Ecto neural progenitor cell (in vitro differentiated cells): Measurements from ENCODE around the gene MBOAT2.

Experiments used
- DNase-seq: peaks from one replicate; pipeline ENCODE4 v3.0.0-alpha.2; 2018; ENCODE audit warnings: low spot score

Gene MBOAT2

GRCh38 chr2:8821276-8822217 is 181.9 kb downstream of the MBOAT2 start:
- no peak for DNase-seq

- no peak for DNase-seq
These were observed 183.5 kb downstream of the MBOAT2 start for GRCh38 chr2:8819948-8820347.

- DNase-seq, result no peak
These were observed 184.3 kb downstream of the MBOAT2 start for GRCh38 chr2:8819194-8819593.

- DNase-seq, result no peak
These were observed 186.3 kb downstream of the MBOAT2 start for GRCh38 chr2:8817221-8817620.

GRCh38 chr2:8806885-8807704 is 196.4 kb downstream of the MBOAT2 start:
- no peak for DNase-seq

- DNase-seq, result no peak
These were observed 197.9 kb downstream of the MBOAT2 start for GRCh38 chr2:8805278-8806210.

GRCh38 chr2:8803658-8804379 is 199.7 kb downstream of the MBOAT2 start:
- DNase-seq, result no peak

- no peak for DNase-seq
These were observed 200.7 kb downstream of the MBOAT2 start for GRCh38 chr2:8802741-8803140.
